CD4-positive, alpha-beta memory T cell (primary cell): ENCODE data around the gene NEMP2. TPM values are rescaled to one million over a fixed set of nuclear protein-coding genes. Genes with fewer than 3 reads are reported as not detected.

ENCODE experiments used
- CTCF ChIA-PET: fragments of 350-600 bp; sonication (Branson Sonifier 250); formaldehyde crosslinking; loops from one replicate; lab custom pipeline; 2021; ENCODE audit warnings: inconsistent platforms; ENCODE audit not compliant: partially characterized antibody; lab: Charles Lee
- POLR2A ChIA-PET: fragments of 350-600 bp; sonication (Branson Sonifier 250); formaldehyde crosslinking; loops from one replicate; lab custom pipeline; 2021; ENCODE audit not compliant: partially characterized antibody; lab: Charles Lee
- DNase-seq, 5 donors: peaks; one replicate each; pipeline versions ENCODE4 v3.0.0 to v3.0.0-alpha.2; 2020 to 2022; ENCODE audit warnings: mixed read lengths in 1 of 5
- H3K27ac ChIP-seq: one replicate; pipeline ENCODE4 v1.7.0; 2013; ENCODE audit warnings: low read depth, low read length
- H3K27me3 ChIP-seq: 2 replicates; pipeline ENCODE4 v1.7.0; 2013; ENCODE audit warnings: mild to moderate bottlenecking, low read length, moderate library complexity; ENCODE audit not compliant: insufficient read depth
- H3K36me3 ChIP-seq: 2 replicates; pipeline ENCODE4 v1.7.0; 2013; ENCODE audit warnings: mild to moderate bottlenecking, low read length, moderate library complexity; ENCODE audit not compliant: insufficient read depth
- H3K4me1 ChIP-seq: 2 replicates; pipeline ENCODE4 v1.7.0; 2013; ENCODE audit warnings: mild to moderate bottlenecking, low read length, moderate library complexity; ENCODE audit not compliant: insufficient read depth
- H3K4me3 ChIP-seq, 2 donors: one replicate each; pipeline ENCODE4 v1.7.0; 2013; ENCODE audit warnings: low read length in 2 of 2, mild to moderate bottlenecking in 1 of 2
- H3K9me3 ChIP-seq, 2 donors: one replicate each; pipeline ENCODE4 v1.7.0; 2013; ENCODE audit warnings: low read length in 2 of 2, control low read depth in 1 of 2; ENCODE audit not compliant: control insufficient read depth in 1 of 2
- H3K27ac Mint-ChIP-seq, 7 donors: one replicate each; pipeline ENCODE4 v1.8.0; 2020 to 2021; ENCODE audit warnings: mixed read lengths in 7 of 7, mild to moderate bottlenecking in 6 of 7, inconsistent platforms in 3 of 7, moderate library complexity in 3 of 7
- H3K27me3 Mint-ChIP-seq, 2 donors: one replicate each; pipeline ENCODE4 v1.8.0; 2020 to 2021; ENCODE audit warnings: mixed read lengths in 2 of 2
- H3K36me3 Mint-ChIP-seq, 2 donors: one replicate each; pipeline ENCODE4 v1.8.0; 2020 to 2021; ENCODE audit warnings: mixed read lengths in 2 of 2, inconsistent platforms in 1 of 2, mild to moderate bottlenecking in 1 of 2
- H3K4me1 Mint-ChIP-seq, 4 donors: one replicate each; pipeline ENCODE4 v1.8.0; 2020 to 2021; ENCODE audit warnings: mixed read lengths in 4 of 4, mild to moderate bottlenecking in 1 of 4
- H3K4me3 Mint-ChIP-seq, 8 donors: one replicate each; pipeline ENCODE4 v1.8.0; 2020 to 2021; ENCODE audit warnings: mixed read lengths in 8 of 8, mild to moderate bottlenecking in 7 of 8, moderate library complexity in 6 of 8, inconsistent platforms in 3 of 8
- H3K9me3 Mint-ChIP-seq, 8 donors: one replicate each; pipeline ENCODE4 v1.8.0; 2020 to 2021; ENCODE audit warnings: mixed read lengths in 8 of 8, mild to moderate bottlenecking in 5 of 8, inconsistent platforms in 3 of 8, moderate library complexity in 1 of 8
- intact Hi-C: fragments of 100-400 bp; cut with micrococcal nuclease; formaldehyde crosslinking; loops from one replicate; pipeline ENCODE4 v1.15.1; 2023
- polyA plus RNA-seq, 2 donors: library from polyadenylated mRNA; unstranded; fragments of 300-500 nt; fragmentation: Illumina TruSeq; gene quantifications; one replicate each; pipeline ENCODE4 v1.2.3, GENCODE V29; 2021
- total RNA-seq, 2 experiments: library from RNA; stranded (reverse); gene quantifications; one replicate each; pipeline ENCODE4 v1.2.3, GENCODE V29; 2021

Gene NEMP2
- total and polyA plus RNA-seq, 4 experiments from 2014 or later = 10.9 to 21.2 (median 16.3) TPM

GRCh38 chr2:190529486-190530247 is 4.9 kb downstream of the NEMP2 start:
- ChIA-PET CTCF (interaction anchor here (0.8 to 1.0 kb wide), 2 partner anchors 14 to 156 kb away, joined by 4 read pairs; no protein-coding TSS in a partner anchor), POLR2A (interaction anchor here (0.9 to 2.1 kb wide), 4 partner anchors 9 to 20 kb away, joined by 3 to 8 read pairs (median 4); no protein-coding TSS in a partner anchor)
- Mint-ChIP-seq H3K4me3 (no peak overlapping the region), H3K27ac (peak overlapping the region in 5 of 7 donors; percentile 18 to 82 (median 42)), H3K4me1 (peaks cover 46 to 78% (median 65%) of the 10 kb centered on the region in 4 donors), H3K36me3 (peaks cover 4 to 8% of the 10 kb centered on the region in 2 donors), H3K9me3 (no peaks in the 10 kb centered on the region), H3K27me3 (no peaks in the 10 kb centered on the region)
- peaks cover 43% of the 10 kb centered on the region for H3K4me1 ChIP-seq
- no peak for DNase-seq
- intact Hi-C loops = loop anchor here (1.0 to 10.0 kb wide), 4 partner anchors 9 to 745 kb away; partner anchors contain the start of genes GLS, HIBCH, ORMDL1 and PMS1
- no peak overlapping the region for H3K27ac ChIP-seq
- H3K9me3 ChIP-seq = no peaks in the 10 kb centered on the region
- no peak overlapping the region for H3K4me3 ChIP-seq
- H3K36me3 ChIP-seq = no peaks in the 10 kb centered on the region
- H3K27me3 ChIP-seq = no peaks in the 10 kb centered on the region

DNA sequence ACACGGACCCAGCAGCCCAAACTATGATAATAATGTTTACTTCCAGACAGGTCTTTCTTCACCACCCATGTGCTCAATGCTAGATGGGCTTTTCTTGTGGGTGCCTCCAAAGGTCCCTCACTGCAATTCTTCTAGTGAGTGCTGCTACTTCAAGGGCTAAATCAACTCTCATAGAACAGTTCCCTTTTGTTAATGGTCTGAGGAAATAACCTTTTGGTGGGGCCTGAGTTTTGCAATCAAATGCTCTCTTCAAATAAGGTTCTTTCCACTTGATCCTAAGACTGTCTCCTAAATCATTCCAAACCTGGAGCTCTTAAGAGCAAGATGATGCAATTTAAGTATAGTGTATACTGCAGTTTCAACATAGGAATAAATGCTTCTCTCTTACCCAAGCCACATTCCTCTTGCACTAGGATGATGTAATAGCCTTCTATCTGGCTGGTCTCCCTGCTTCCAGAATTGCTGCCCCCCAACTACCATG is 6.0 kb downstream of the NEMP2 start:
- Histone ChIP-seq H3K27me3 (no peaks in the 10 kb centered on the region), H3K4me3 (no peak overlapping the region), H3K27ac (no peak overlapping the region), H3K4me1 (peaks cover 41% of the 10 kb centered on the region), H3K9me3 (no peaks in the 10 kb centered on the region), H3K36me3 (no peaks in the 10 kb centered on the region)
- H3K4me3 Mint-ChIP-seq = no peak overlapping the region
- ChIA-PET CTCF (no interaction called here), POLR2A (interaction anchor here (1.2 kb wide), 1 partner anchor 8 kb away, joined by 3 read pairs; no protein-coding TSS in a partner anchor)
- intact Hi-C loops = no loop called here
- peaks cover 4 to 10% of the 10 kb centered on the region in 2 donors for H3K36me3 Mint-ChIP-seq
- H3K27ac Mint-ChIP-seq = no peak overlapping the region
- H3K27me3 Mint-ChIP-seq = no peaks in the 10 kb centered on the region
- no peak for DNase-seq
- no peaks in the 10 kb centered on the region for H3K9me3 Mint-ChIP-seq
- H3K4me1 Mint-ChIP-seq = peaks cover 43 to 75% (median 61%) of the 10 kb centered on the region in 4 donors

DNA sequence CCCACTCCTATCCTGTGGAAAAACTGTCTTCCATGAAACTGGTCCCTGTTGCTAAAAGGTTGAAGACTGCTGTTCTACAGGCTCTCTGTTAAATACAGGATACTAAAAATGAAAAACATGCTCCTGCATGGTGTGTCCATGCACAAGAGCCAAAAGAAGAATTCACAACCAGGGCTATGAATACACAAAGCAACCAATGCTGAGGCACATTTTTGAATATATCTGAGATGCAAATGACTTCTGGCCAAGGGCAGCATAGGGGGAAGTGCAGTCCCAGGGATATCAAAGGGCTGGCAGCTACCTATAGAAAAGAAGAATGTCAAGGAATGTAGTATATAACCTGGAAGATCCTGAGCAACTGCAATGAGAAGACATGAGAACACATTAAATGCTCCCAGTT is 6.6 kb downstream of the NEMP2 start:
- Histone ChIP-seq H3K36me3 (no peaks in the 10 kb centered on the region), H3K4me3 (no peak overlapping the region), H3K27ac (no peak overlapping the region), H3K27me3 (no peaks in the 10 kb centered on the region), H3K9me3 (no peaks in the 10 kb centered on the region), H3K4me1 (peaks cover 35% of the 10 kb centered on the region)
- H3K27me3 Mint-ChIP-seq = no peaks in the 10 kb centered on the region
- DNase-seq = no peak
- no peaks in the 10 kb centered on the region for H3K9me3 Mint-ChIP-seq
- H3K4me3 Mint-ChIP-seq = no peak overlapping the region
- peak overlapping the region in 1 of 7 donors; percentile 4 for H3K27ac Mint-ChIP-seq
- ChIA-PET CTCF (no interaction called here), POLR2A (no interaction called here)
- H3K36me3 Mint-ChIP-seq = peaks cover 5 to 13% of the 10 kb centered on the region in 2 donors
- H3K4me1 Mint-ChIP-seq = peaks cover 38 to 69% (median 55%) of the 10 kb centered on the region in 4 donors
- intact Hi-C loops = no loop called here

DNA sequence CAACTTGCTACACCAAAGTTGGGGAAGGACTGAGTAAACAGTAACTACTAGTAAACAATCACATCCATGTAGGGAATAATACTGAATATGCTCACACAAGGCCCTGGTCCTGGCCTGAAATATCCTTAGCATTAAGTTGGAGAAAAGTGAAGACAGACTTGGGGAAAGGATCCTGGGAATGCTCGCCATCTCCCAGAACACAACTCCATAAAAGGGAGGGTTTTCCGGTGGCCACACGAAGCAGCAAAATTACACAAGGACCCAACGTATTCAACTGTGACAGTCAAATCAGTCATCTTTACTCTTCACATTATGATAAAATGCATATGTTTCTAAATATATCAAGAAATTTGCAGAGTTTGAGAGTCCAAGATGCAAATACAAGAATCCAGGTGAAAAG is 7.3 kb downstream of the NEMP2 start:
- Mint-ChIP-seq H3K4me3 (no peak overlapping the region), H3K27me3 (no peaks in the 10 kb centered on the region), H3K4me1 (peaks cover 32 to 62% (median 49%) of the 10 kb centered on the region in 4 donors), H3K9me3 (no peaks in the 10 kb centered on the region), H3K27ac (no peak overlapping the region), H3K36me3 (peaks cover 5 to 19% of the 10 kb centered on the region in 2 donors)
- Histone ChIP-seq H3K9me3 (no peaks in the 10 kb centered on the region), H3K4me1 (peaks cover 28% of the 10 kb centered on the region), H3K27me3 (no peaks in the 10 kb centered on the region), H3K27ac (no peak overlapping the region), H3K36me3 (no peaks in the 10 kb centered on the region), H3K4me3 (no peak overlapping the region)
- CTCF ChIA-PET = no interaction called here
- POLR2A ChIA-PET = no interaction called here
- intact Hi-C loops = no loop called here
- DNase-seq = no peak

GRCh38 chr2:190526105-190526750 is 8.3 kb downstream of the NEMP2 start:
- H3K9me3 Mint-ChIP-seq = no peaks in the 10 kb centered on the region
- Histone ChIP-seq H3K27me3 (no peaks in the 10 kb centered on the region), H3K9me3 (no peaks in the 10 kb centered on the region), H3K27ac (no peak overlapping the region), H3K36me3 (no peaks in the 10 kb centered on the region), H3K4me1 (peaks cover 20% of the 10 kb centered on the region), H3K4me3 (no peak overlapping the region)
- H3K27me3 Mint-ChIP-seq = no peaks in the 10 kb centered on the region
- H3K27ac Mint-ChIP-seq = peak overlapping the region in 2 of 7 donors; percentile 25 to 66
- ChIA-PET CTCF (interaction anchor here (0.8 to 1.4 kb wide), 2 partner anchors 8 to 153 kb away, joined by 3 read pairs; partner anchors contain the start of gene NEMP2), POLR2A (interaction anchor here (0.5 to 0.6 kb wide), 2 partner anchors 7 to 9 kb away, joined by 3 read pairs; no protein-coding TSS in a partner anchor)
- H3K36me3 Mint-ChIP-seq = peaks cover 8 to 25% of the 10 kb centered on the region in 2 donors
- intact Hi-C loops = no loop called here
- H3K4me1 Mint-ChIP-seq = peaks cover 33 to 67% (median 49%) of the 10 kb centered on the region in 4 donors
- H3K4me3 Mint-ChIP-seq = no peak overlapping the region
- no peak for DNase-seq

- H3K27ac ChIP-seq = no peak overlapping the region
- ChIA-PET POLR2A (interaction anchor here (0.9 kb wide), 1 partner anchor 106 kb away, joined by 3 read pairs; no protein-coding TSS in a partner anchor), CTCF (no interaction called here)
- intact Hi-C loops = no loop called here
- Mint-ChIP-seq H3K36me3 (peaks cover 8 to 25% of the 10 kb centered on the region in 2 donors), H3K4me1 (peaks cover 39 to 67% (median 52%) of the 10 kb centered on the region in 4 donors), H3K9me3 (no peaks in the 10 kb centered on the region), H3K4me3 (no peak overlapping the region), H3K27ac (no peak overlapping the region), H3K27me3 (no peaks in the 10 kb centered on the region)
- H3K36me3 ChIP-seq = no peaks in the 10 kb centered on the region
- peaks cover 19% of the 10 kb centered on the region for H3K4me1 ChIP-seq
- no peaks in the 10 kb centered on the region for H3K9me3 ChIP-seq
- no peak overlapping the region for H3K4me3 ChIP-seq
- no peak for DNase-seq
- H3K27me3 ChIP-seq = no peaks in the 10 kb centered on the region
Measured at GRCh38 chr2:190524928-190525327, 9.6 kb downstream of the NEMP2 start.
